GM21367 (cell line): Measurements from ENCODE around the gene STX16.

Source experiments
- ATAC-seq: cut with Tn5 transposase; IDR thresholded peaks from one replicate; pipeline ENCODE4 v1.9.1; 2021; ENCODE audit not compliant: unreplicated experiment

Gene STX16

GRCh38 chr20:58650776-58651558 lies at the start of gene STX16:
TSS of gene STX16 (plus strand) at chr20:58651283. CDS start at chr20:58652007, 724 bp downstream.
- peak; percentile 46 for ATAC-seq

GRCh38 chr20:58602124-58602523 lies 49.0 kb upstream of the STX16 start:
- no peak for ATAC-seq

- ATAC-seq: no peak
These were observed 47.4 kb upstream of the STX16 start for GRCh38 chr20:58603721-58604120.

GRCh38 chr20:58604128-58604881 lies 46.8 kb upstream of the STX16 start:
- ATAC-seq: no peak

GRCh38 chr20:58605292-58606065 lies 45.6 kb upstream of the STX16 start:
- ATAC-seq: no peak

- ATAC-seq: no peak
These were observed 44.9 kb upstream of the STX16 start for GRCh38 chr20:58606184-58606583.

- ATAC-seq: no peak
These were observed 42.8 kb upstream of the STX16 start for GRCh38 chr20:58608096-58608840.

- ATAC-seq: no peak
These were observed 42.1 kb upstream of the STX16 start for GRCh38 chr20:58609026-58609425.

- ATAC-seq: no peak
These were observed 40.8 kb upstream of the STX16 start for GRCh38 chr20:58610071-58610800.

- no peak for ATAC-seq
These were observed 40.3 kb upstream of the STX16 start for GRCh38 chr20:58610811-58611210.

- no peak for ATAC-seq
These were observed 39.6 kb upstream of the STX16 start for GRCh38 chr20:58611236-58612030.

GRCh38 chr20:58612121-58612691 lies 38.9 kb upstream of the STX16 start:
- no peak for ATAC-seq

GRCh38 chr20:58613061-58613854 lies 37.8 kb upstream of the STX16 start:
- no peak for ATAC-seq

- ATAC-seq: no peak
These were observed 36.7 kb upstream of the STX16 start for GRCh38 chr20:58614366-58614765.

- no peak for ATAC-seq
These were observed 35.9 kb upstream of the STX16 start for GRCh38 chr20:58614984-58615760.

- no peak for ATAC-seq
These were observed 34.7 kb upstream of the STX16 start for GRCh38 chr20:58616411-58616810.

GRCh38 chr20:58617158-58617557 lies 33.9 kb upstream of the STX16 start:
- no peak for ATAC-seq
